ENCODE data around the gene LAMB4. TPM values are rescaled to one million over a fixed set of nuclear protein-coding genes. Genes with fewer than 3 reads are reported as not detected.

The LAMB4 gene
- polyA plus RNA-seq, 1 experiment: 0.20 TPM

DNA sequence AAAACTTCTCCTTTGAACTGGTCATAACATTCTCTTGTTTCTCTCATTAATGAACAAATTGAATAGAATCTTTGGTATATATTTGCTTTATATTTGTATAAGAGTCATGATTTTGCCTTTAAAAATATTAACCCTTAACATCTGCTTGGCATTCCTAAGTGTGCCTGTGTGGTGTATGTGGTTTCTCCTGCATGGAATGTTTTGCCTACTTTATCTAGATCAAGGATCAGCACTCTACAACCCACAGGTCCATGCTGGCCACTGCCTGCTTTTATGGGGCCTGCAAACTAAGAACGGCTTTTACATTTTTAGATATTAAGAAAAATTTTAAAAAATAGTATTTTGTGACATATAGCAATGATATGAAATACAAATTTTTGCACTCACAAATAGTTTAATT, 4.3 kb upstream of the LAMB4 start:
- Histone ChIP-seq H3K27me3 (ENCODE audit: control insufficient read depth, insufficient read depth, low read length) (no peaks in the 10 kb centered on the region), H3K4me3 (ENCODE audit: low read depth, low read length) (no peak overlapping the region), H3K36me3 (ENCODE audit: control insufficient read depth, insufficient read depth, low read length) (no peaks in the 10 kb centered on the region)
- TF ChIP-seq, protein P1, sequence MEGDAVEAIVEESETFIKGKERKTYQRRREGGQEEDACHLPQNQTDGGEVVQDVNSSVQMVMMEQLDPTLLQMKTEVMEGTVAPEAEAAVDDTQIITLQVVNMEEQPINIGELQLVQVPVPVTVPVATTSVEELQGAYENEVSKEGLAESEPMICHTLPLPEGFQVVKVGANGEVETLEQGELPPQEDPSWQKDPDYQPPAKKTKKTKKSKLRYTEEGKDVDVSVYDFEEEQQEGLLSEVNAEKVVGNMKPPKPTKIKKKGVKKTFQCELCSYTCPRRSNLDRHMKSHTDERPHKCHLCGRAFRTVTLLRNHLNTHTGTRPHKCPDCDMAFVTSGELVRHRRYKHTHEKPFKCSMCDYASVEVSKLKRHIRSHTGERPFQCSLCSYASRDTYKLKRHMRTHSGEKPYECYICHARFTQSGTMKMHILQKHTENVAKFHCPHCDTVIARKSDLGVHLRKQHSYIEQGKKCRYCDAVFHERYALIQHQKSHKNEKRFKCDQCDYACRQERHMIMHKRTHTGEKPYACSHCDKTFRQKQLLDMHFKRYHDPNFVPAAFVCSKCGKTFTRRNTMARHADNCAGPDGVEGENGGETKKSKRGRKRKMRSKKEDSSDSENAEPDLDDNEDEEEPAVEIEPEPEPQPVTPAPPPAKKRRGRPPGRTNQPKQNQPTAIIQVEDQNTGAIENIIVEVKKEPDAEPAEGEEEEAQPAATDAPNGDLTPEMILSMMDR (IDR thresholded peaks at IDR 0.05; ENCODE audit: insufficient read depth, low read depth, low read length): no peak
- POLR2A ChIA-PET: no interaction called here
- no peak for DNase-seq (ENCODE audit: low read depth)
- CTCF ChIA-PET: no interaction called here

DNA sequence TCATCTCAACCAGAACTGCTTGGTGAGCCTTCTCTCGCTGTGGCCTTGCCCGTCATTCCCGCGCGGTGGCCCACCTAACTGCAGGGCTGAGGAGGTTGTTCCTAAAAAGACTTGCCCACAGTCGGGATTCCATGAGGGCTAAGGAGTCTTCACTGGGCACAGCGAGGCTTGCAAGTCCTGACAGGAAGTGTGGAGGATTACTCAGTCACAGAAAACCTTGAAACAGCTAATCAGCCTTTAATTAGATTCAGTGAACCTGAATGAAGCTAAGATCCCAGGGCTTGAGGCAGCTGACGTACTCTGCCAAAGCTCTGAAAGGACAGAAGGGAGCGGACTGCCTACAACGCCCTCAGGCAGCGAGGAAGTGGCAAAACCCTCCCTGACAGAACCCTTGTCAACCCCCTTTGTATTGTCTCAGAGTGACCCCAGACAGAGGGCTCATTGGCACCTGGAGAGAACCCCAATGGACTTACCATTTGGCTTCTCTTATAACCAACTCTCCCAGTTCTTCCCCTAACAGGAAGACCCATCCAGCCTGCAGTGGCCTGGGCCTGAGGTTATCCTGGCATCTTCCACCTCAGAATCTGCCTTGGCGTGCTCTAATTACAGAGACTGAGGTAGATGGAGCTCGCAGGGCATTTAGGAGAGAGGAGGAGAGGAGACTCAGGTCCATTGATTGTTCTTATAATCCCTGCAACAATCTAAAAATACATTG, 2.5 kb upstream of the LAMB4 start:
- no peaks in the 10 kb centered on the region for H3K27me3 ChIP-seq (ENCODE audit: control insufficient read depth, insufficient read depth, low read length)
- ChIA-PET CTCF (interaction anchor here (1.4 to 3.8 kb wide), 2 partner anchors 13 to 19 kb away, joined by 5 to 17 read pairs; no protein-coding TSS in a partner anchor), POLR2A (interaction anchor here (0.6 kb wide), 1 partner anchor 189 kb away, joined by 3 read pairs; no protein-coding TSS in a partner anchor)
- H3K36me3 ChIP-seq (ENCODE audit: control insufficient read depth, insufficient read depth, low read length): no peaks in the 10 kb centered on the region
- TF ChIP-seq, protein P1 (IDR thresholded peaks at IDR 0.05; ENCODE audit: insufficient read depth, low read depth, low read length): no peak
- H3K4me3 ChIP-seq (ENCODE audit: low read depth, low read length): no peak overlapping the region
- no peak for DNase-seq (ENCODE audit: low read depth)

DNA sequence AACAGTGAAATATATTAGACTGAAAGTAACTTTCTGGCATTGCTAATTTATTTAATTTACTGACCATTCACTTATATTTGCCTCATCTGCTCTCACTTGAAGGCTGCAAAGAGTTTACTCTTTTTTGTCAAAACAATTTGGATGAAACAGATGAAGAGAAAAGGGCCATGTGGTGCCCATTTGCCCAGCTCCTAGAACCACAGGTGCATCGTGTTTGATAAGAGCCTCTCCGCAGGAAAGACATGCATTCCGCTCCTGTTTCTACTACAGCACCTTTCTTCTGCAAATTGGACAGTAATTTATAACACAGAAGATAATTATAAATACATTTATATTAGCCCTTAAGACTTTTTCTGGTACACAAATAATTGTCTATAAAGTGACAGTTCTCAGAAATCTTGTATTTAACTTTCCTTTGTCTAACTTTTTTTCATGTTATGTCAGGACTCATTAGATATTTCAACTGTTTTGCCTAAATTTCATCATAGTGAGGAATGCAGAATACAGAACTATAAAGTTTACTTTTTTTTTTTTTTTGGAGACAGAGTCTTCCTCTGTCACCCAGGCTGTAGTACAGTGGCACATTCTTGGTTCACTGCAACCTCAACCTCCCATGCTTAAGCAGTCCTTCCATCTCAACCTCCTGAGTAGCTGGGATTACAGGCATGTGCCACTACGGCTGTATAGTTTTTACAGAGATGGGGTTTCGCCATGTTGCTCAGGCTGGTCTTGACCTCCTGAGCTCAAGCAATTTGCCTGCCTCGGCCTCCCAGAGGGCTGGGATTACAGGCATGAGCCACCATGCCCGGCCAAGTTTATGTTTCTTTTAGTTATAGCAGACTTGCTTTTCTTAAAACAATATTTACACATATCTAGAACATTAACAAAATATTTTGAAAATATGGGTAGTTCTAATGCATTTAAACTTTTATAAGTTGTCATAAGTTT, 869 bp downstream of the LAMB4 start:
- ChIA-PET POLR2A (no interaction called here), CTCF (interaction anchor here (1.6 kb wide), 1 partner anchor 13 kb away, joined by 5 read pairs; no protein-coding TSS in a partner anchor)
- no peak overlapping the region for H3K4me3 ChIP-seq (ENCODE audit: low read depth, low read length)
- no peak for DNase-seq (ENCODE audit: low read depth)
- no peaks in the 10 kb centered on the region for H3K27me3 ChIP-seq (ENCODE audit: control insufficient read depth, insufficient read depth, low read length)
- TF ChIP-seq, protein P1 (IDR thresholded peaks at IDR 0.05; ENCODE audit: insufficient read depth, low read depth, low read length): no peak
- H3K36me3 ChIP-seq (ENCODE audit: control insufficient read depth, insufficient read depth, low read length): no peaks in the 10 kb centered on the region

DNA sequence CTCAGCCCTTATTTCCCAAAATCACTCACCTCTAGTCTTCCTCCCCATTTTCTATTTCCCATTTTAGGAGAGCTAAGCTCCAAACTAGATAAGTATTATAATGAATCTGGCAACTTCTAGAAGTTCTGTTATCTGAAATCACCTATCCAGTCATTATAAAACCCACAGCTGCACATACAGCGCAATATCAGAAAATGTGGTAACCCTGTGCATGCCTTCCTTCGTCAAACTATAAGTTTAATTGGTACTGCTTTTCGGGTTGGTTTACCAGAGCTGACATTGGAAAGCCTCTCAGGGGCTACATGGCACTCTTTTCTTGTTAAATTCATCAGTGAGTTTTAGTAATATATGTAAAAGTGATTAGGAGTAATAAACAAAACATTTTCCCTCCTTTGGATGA, 1.6 kb downstream of the LAMB4 start:
- H3K27me3 ChIP-seq (ENCODE audit: control insufficient read depth, insufficient read depth, low read length): no peaks in the 10 kb centered on the region
- POLR2A ChIA-PET: no interaction called here
- DNase-seq (ENCODE audit: low read depth): no peak
- no peaks in the 10 kb centered on the region for H3K36me3 ChIP-seq (ENCODE audit: control insufficient read depth, insufficient read depth, low read length)
- TF ChIP-seq, protein P1 (IDR thresholded peaks at IDR 0.05; ENCODE audit: insufficient read depth, low read depth, low read length): no peak
- H3K4me3 ChIP-seq (ENCODE audit: low read depth, low read length): no peak overlapping the region
- CTCF ChIA-PET: no interaction called here

DNA sequence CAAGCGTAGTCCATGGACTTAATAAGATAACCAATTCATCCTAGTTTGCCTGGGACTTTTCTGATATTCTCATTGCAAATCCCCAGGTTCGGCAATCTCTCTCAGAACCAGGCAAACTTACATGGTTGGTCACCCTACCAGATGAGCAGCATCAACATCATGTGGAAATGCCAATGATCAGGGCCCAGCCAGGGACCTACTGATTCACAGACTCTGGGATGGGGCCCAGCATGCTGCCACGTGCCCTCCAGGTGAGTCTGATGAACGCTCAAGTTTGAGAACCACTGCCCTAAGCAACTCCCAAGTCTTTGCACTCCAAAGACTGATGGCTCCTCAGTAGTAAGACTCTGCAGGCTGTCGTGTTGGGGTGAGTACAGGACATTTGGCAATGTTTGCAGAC, 2.7 kb downstream of the LAMB4 start:
- TF ChIP-seq, protein P1 (IDR thresholded peaks at IDR 0.05; ENCODE audit: insufficient read depth, low read depth, low read length): no peak
- Histone ChIP-seq H3K36me3 (ENCODE audit: control insufficient read depth, insufficient read depth, low read length) (no peaks in the 10 kb centered on the region), H3K27me3 (ENCODE audit: control insufficient read depth, insufficient read depth, low read length) (no peaks in the 10 kb centered on the region), H3K4me3 (ENCODE audit: low read depth, low read length) (no peak overlapping the region)
- ChIA-PET CTCF (no interaction called here), POLR2A (no interaction called here)
- DNase-seq (ENCODE audit: low read depth): no peak
